Measurements from ENCODE around the gene CPSF4. TPM values are rescaled to one million over a fixed set of nuclear protein-coding genes. Genes with fewer than 3 reads are reported as not detected.

Gene CPSF4
- total RNA-seq, 6 donors from 2014 or later: 23.0 to 49.2 (median 33.1) TPM

- Histone ChIP-seq H3K4me1 (peaks cover 9 to 35% (median 11%) of the 10 kb centered on the region in 4 donors), H3K36me3 (peaks cover 0 to 3% (median 0%) of the 10 kb centered on the region in 4 donors), H3K4me3 (peak overlapping the region; percentile 63 to 90 (median 82)), H3K9me3 (no peaks in the 10 kb centered on the region), H3K27ac (peak overlapping the region; percentile 77 to 91 (median 86)), H3K27me3 (no peaks in the 10 kb centered on the region)
- peak; percentile 24 to 51 for ATAC-seq (ENCODE audit: low FRiP score in 2 of 2)
- 0 to 3% methylated on average over 7 of the region's 7 CpGs for WGBS, 2 donors
- no peak for DNase-seq
- TF ChIP-seq POLR2A (IDR thresholded peaks at IDR 0.05) (no peak), CTCF (IDR thresholded peaks at IDR 0.05) (no peak), EP300 (IDR thresholded peaks at IDR 0.05) (no peak), POLR2AphosphoS5 (IDR thresholded peaks at IDR 0.05) (no peak)
Measured at GRCh38 chr7:99473315-99473596, 34.5 kb downstream of the CPSF4 start.

- WGBS, 2 donors: 85 to 87% methylated on average over 5 of the region's 5 CpGs
- H3K36me3 ChIP-seq: peaks cover 0 to 7% (median 2%) of the 10 kb centered on the region in 4 donors
- DNase-seq: no peak
- peaks cover 17 to 39% (median 21%) of the 10 kb centered on the region in 4 donors for H3K4me1 ChIP-seq
- no peak for ATAC-seq (ENCODE audit: low FRiP score in 2 of 2)
- no peak overlapping the region for H3K4me3 ChIP-seq
- no peaks in the 10 kb centered on the region for H3K27me3 ChIP-seq
- H3K9me3 ChIP-seq: no peaks in the 10 kb centered on the region
- TF ChIP-seq POLR2AphosphoS5 (IDR thresholded peaks at IDR 0.05) (no peak), POLR2A (IDR thresholded peaks at IDR 0.05) (no peak), CTCF (IDR thresholded peaks at IDR 0.05) (no peak), EP300 (IDR thresholded peaks at IDR 0.05) (no peak)
- no peak overlapping the region for H3K27ac ChIP-seq
Measured at GRCh38 chr7:99476107-99476506, 37.4 kb downstream of the CPSF4 start.

GRCh38 chr7:99478464-99479440 lies 40.0 kb downstream of the CPSF4 start:
- WGBS, 2 donors: 64 to 68% methylated on average over 7 to 15 of the region's 15 CpGs

GRCh38 chr7:99485094-99485493 lies 46.4 kb downstream of the CPSF4 start:
- no peaks in the 10 kb centered on the region for H3K9me3 ChIP-seq

More at GRCh38 chr7:99478464-99479440, 40.0 kb downstream of the CPSF4 start:
- DNase-seq: no peak
- H3K27me3 ChIP-seq: no peaks in the 10 kb centered on the region
- peaks cover 0 to 7% (median 5%) of the 10 kb centered on the region in 4 donors for H3K36me3 ChIP-seq
- no peaks in the 10 kb centered on the region for H3K9me3 ChIP-seq
- no peak overlapping the region for H3K4me3 ChIP-seq
- peak overlapping the region in 1 of 4 donors; percentile 27 for H3K27ac ChIP-seq
- TF ChIP-seq POLR2A (IDR thresholded peaks at IDR 0.05): no peak
- no peak for TF ChIP-seq EP300 (IDR thresholded peaks at IDR 0.05)
- TF ChIP-seq CTCF (IDR thresholded peaks at IDR 0.05): no peak
- TF ChIP-seq POLR2AphosphoS5 (IDR thresholded peaks at IDR 0.05): no peak
- H3K4me1 ChIP-seq: peaks cover 10 to 22% (median 13%) of the 10 kb centered on the region in 4 donors
- peak in 1 of 2 donors; percentile 35 for ATAC-seq (ENCODE audit: low FRiP score in 2 of 2)

GRCh38 chr7:99489235-99489634 lies 50.5 kb downstream of the CPSF4 start:
- Histone ChIP-seq H3K4me1 (no peaks in the 10 kb centered on the region), H3K4me3 (no peak overlapping the region), H3K9me3 (peaks cover 9 to 15% (median 10%) of the 10 kb centered on the region in 4 donors), H3K27ac (no peak overlapping the region), H3K27me3 (no peaks in the 10 kb centered on the region), H3K36me3 (peaks cover 11 to 44% (median 26%) of the 10 kb centered on the region in 4 donors)
- WGBS, 2 donors: 78 to 79% methylated on average over 4 of the region's 4 CpGs
- TF ChIP-seq CTCF (IDR thresholded peaks at IDR 0.05): no peak
- DNase-seq (no peak), ATAC-seq (ENCODE audit: low FRiP score in 2 of 2) (no peak)

More at GRCh38 chr7:99485094-99485493, 46.4 kb downstream of the CPSF4 start:
- DNase-seq: no peak
- Histone ChIP-seq H3K4me1 (no peaks in the 10 kb centered on the region), H3K27ac (no peak overlapping the region), H3K27me3 (no peaks in the 10 kb centered on the region), H3K36me3 (peaks cover 0 to 27% (median 6%) of the 10 kb centered on the region in 4 donors), H3K4me3 (no peak overlapping the region)
- TF ChIP-seq POLR2A (IDR thresholded peaks at IDR 0.05): no peak
- WGBS, 2 donors: 93 to 94% methylated on average over 5 of the region's 5 CpGs
- no peak for ATAC-seq (ENCODE audit: low FRiP score in 2 of 2)
